ENCODE results near the gene POMT1. TPM values are rescaled to one million over a fixed set of nuclear protein-coding genes. Genes with fewer than 3 reads are reported as not detected.
A peak's percentile ranks its signal among the peaks of the same experiment; 100 is the strongest.

The POMT1 gene
- total RNA-seq, 1 donor from 2014 or later: 34.8 TPM

- DNase-seq (ENCODE audit: low read depth): no peak
- H2AFZ ChIP-seq (ENCODE audit: low read depth, low read length): no peak overlapping the region
- Mint-ChIP-seq H3K36me3 (ENCODE audit: low read depth, unreplicated experiment) (peaks cover 20% of the 10 kb centered on the region), H3K4me1 (ENCODE audit: low read depth, unreplicated experiment) (no peaks in the 10 kb centered on the region), H3K4me3 (ENCODE audit: unreplicated experiment) (no peak overlapping the region), H3K9me3 (ENCODE audit: unreplicated experiment) (peaks cover 39% of the 10 kb centered on the region), H3K27ac (ENCODE audit: unreplicated experiment) (no peak overlapping the region), H3K27me3 (ENCODE audit: low read depth, unreplicated experiment) (peaks cover 71% of the 10 kb centered on the region)
- H3K36me3 ChIP-seq (ENCODE audit: insufficient read depth, low read length): no peaks in the 10 kb centered on the region
- H3K9me3 ChIP-seq (ENCODE audit: insufficient read depth, low read depth, low read length): no peaks in the 10 kb centered on the region
- no peaks in the 10 kb centered on the region for H3K79me2 ChIP-seq (ENCODE audit: insufficient read depth, low read length)
- H3K27me3 ChIP-seq (ENCODE audit: insufficient read depth, low read length): peaks cover 19% of the 10 kb centered on the region
- no peak for FAIRE-seq
- H3K4me3 ChIP-seq (ENCODE audit: insufficient read depth, low read depth, low read length): no peak overlapping the region
- H3K9ac ChIP-seq (ENCODE audit: low read length): no peak overlapping the region
- no peak overlapping the region for H3K27ac ChIP-seq (ENCODE audit: low read depth, low read length)
- H3K4me2 ChIP-seq (ENCODE audit: low read length): no peak overlapping the region
- TF ChIP-seq EZH2 (IDR thresholded peaks at IDR 0.05; ENCODE audit: insufficient read depth, low read length) (no peak), CTCF (IDR thresholded peaks at IDR 0.05; ENCODE audit: insufficient read depth, low read depth, low read length) (no peak)
- no peaks in the 10 kb centered on the region for H4K20me1 ChIP-seq (ENCODE audit: insufficient read depth, low read length)
- H3K4me1 ChIP-seq (ENCODE audit: insufficient read depth, low read length): no peaks in the 10 kb centered on the region
Measured at GRCh38 chr9:131552030-131552429, 49.3 kb downstream of the POMT1 start.

- Histone ChIP-seq H3K79me2 (ENCODE audit: insufficient read depth, low read length) (no peaks in the 10 kb centered on the region), H3K4me3 (ENCODE audit: insufficient read depth, low read depth, low read length) (no peak overlapping the region), H2AFZ (ENCODE audit: low read depth, low read length) (no peak overlapping the region), H3K27me3 (ENCODE audit: insufficient read depth, low read length) (peaks cover 16% of the 10 kb centered on the region), H3K9me3 (ENCODE audit: insufficient read depth, low read depth, low read length) (no peaks in the 10 kb centered on the region), H3K4me2 (ENCODE audit: low read length) (no peak overlapping the region), H3K9ac (ENCODE audit: low read length) (no peak overlapping the region), H4K20me1 (ENCODE audit: insufficient read depth, low read length) (no peaks in the 10 kb centered on the region), H3K4me1 (ENCODE audit: insufficient read depth, low read length) (no peaks in the 10 kb centered on the region), H3K27ac (ENCODE audit: low read depth, low read length) (no peak overlapping the region), H3K36me3 (ENCODE audit: insufficient read depth, low read length) (no peaks in the 10 kb centered on the region)
- FAIRE-seq (no peak), DNase-seq (ENCODE audit: low read depth) (no peak)
- no peak overlapping the region for H3K27ac Mint-ChIP-seq (ENCODE audit: unreplicated experiment)
- peaks cover 18% of the 10 kb centered on the region for H3K9me3 Mint-ChIP-seq (ENCODE audit: unreplicated experiment)
- no peak overlapping the region for H3K4me3 Mint-ChIP-seq (ENCODE audit: unreplicated experiment)
- peaks cover 52% of the 10 kb centered on the region for H3K27me3 Mint-ChIP-seq (ENCODE audit: low read depth, unreplicated experiment)
- no peak for TF ChIP-seq CTCF (IDR thresholded peaks at IDR 0.05; ENCODE audit: insufficient read depth, low read depth, low read length)
- no peak for TF ChIP-seq EZH2 (IDR thresholded peaks at IDR 0.05; ENCODE audit: insufficient read depth, low read length)
- H3K36me3 Mint-ChIP-seq (ENCODE audit: low read depth, unreplicated experiment): peaks cover 14% of the 10 kb centered on the region
- H3K4me1 Mint-ChIP-seq (ENCODE audit: low read depth, unreplicated experiment): no peaks in the 10 kb centered on the region
Measured at GRCh38 chr9:131554087-131554842, 51.5 kb downstream of the POMT1 start.

- no peak for FAIRE-seq
- H3K79me2 ChIP-seq (ENCODE audit: insufficient read depth, low read length): no peaks in the 10 kb centered on the region
- Mint-ChIP-seq H3K9me3 (ENCODE audit: unreplicated experiment) (peaks cover 12% of the 10 kb centered on the region), H3K4me3 (ENCODE audit: unreplicated experiment) (no peak overlapping the region), H3K36me3 (ENCODE audit: low read depth, unreplicated experiment) (peaks cover 16% of the 10 kb centered on the region), H3K4me1 (ENCODE audit: low read depth, unreplicated experiment) (no peaks in the 10 kb centered on the region), H3K27ac (ENCODE audit: unreplicated experiment) (no peak overlapping the region), H3K27me3 (ENCODE audit: low read depth, unreplicated experiment) (peaks cover 47% of the 10 kb centered on the region)
- TF ChIP-seq EZH2 (IDR thresholded peaks at IDR 0.05; ENCODE audit: insufficient read depth, low read length) (peak; percentile 89), CTCF (IDR thresholded peaks at IDR 0.05; ENCODE audit: insufficient read depth, low read depth, low read length) (no peak)
- no peak overlapping the region for H3K4me2 ChIP-seq (ENCODE audit: low read length)
- no peaks in the 10 kb centered on the region for H4K20me1 ChIP-seq (ENCODE audit: insufficient read depth, low read length)
- H3K9ac ChIP-seq (ENCODE audit: low read length): no peak overlapping the region
- DNase-seq (ENCODE audit: low read depth): no peak
- no peak overlapping the region for H3K4me3 ChIP-seq (ENCODE audit: insufficient read depth, low read depth, low read length)
- H3K4me1 ChIP-seq (ENCODE audit: insufficient read depth, low read length): no peaks in the 10 kb centered on the region
- H3K27ac ChIP-seq (ENCODE audit: low read depth, low read length): no peak overlapping the region
- no peak overlapping the region for H2AFZ ChIP-seq (ENCODE audit: low read depth, low read length)
- peaks cover 16% of the 10 kb centered on the region for H3K27me3 ChIP-seq (ENCODE audit: insufficient read depth, low read length)
- H3K9me3 ChIP-seq (ENCODE audit: insufficient read depth, low read depth, low read length): no peaks in the 10 kb centered on the region
- no peaks in the 10 kb centered on the region for H3K36me3 ChIP-seq (ENCODE audit: insufficient read depth, low read length)
Measured at GRCh38 chr9:131554843-131555351, 52.2 kb downstream of the POMT1 start.
